ENCODE measurements around the gene C12orf75. TPM values are rescaled to one million over a fixed set of nuclear protein-coding genes. Genes with fewer than 3 reads are reported as not detected.

C12orf75 gene
- total and polyA plus RNA-seq, 10 of the 15 experiments (the other 5 are each of a cell fraction or from before 2014, with no cell fraction given), result 40.7 to 411 (median 159) TPM

DNA sequence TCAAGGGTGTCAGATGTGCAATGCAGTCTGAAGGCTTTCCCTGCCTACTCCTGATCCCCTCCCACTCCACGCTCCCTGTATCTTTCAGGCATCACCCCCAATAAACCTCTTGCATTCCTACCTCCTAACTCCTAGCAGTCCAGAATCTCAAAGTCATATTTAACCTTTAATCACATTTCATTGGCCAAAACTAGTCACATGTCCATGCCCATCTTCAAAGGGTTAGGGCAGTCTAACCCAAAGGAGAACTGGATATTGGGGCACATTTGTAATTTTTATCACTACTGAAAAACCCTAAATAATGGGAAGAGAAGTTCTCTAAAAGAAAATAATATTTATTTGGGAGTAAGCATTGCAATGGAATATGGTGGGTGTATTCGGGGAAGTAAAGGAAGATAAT is 5.4 kb upstream of the C12orf75 start:
- Histone ChIP-seq H3K4me1 (ENCODE audit: control insufficient read depth, insufficient read depth, low read length) (peaks cover 33% of the 10 kb centered on the region), H3K27ac (ENCODE audit: control insufficient read depth, insufficient read depth) (no peak overlapping the region), H4K20me1 (ENCODE audit: control insufficient read depth, insufficient read depth) (no peaks in the 10 kb centered on the region), H3K79me2 (ENCODE audit: control insufficient read depth, insufficient read depth, low read length) (no peaks in the 10 kb centered on the region; the same call in 1 of the 2 replicates), H3K27me3 (replicated peaks in 1 of 2; ENCODE audit: control insufficient read depth in 2 of 2, insufficient read depth in 2 of 2, low read length in 1 of 2) (no peaks in the 10 kb centered on the region), H3K4me2 (ENCODE audit: control insufficient read depth, insufficient read depth) (no peak overlapping the region), H3K9me3 (replicated peaks; ENCODE audit: control insufficient read depth, insufficient read depth, low read length) (no peaks in the 10 kb centered on the region), H2AFZ (ENCODE audit: control insufficient read depth, low read depth, low read length) (no peak overlapping the region), H3K4me3 (no peak overlapping the region), H3K9ac (ENCODE audit: control insufficient read depth, insufficient read depth, low read length) (no peak overlapping the region), H3K36me3 (ENCODE audit: control insufficient read depth in 2 of 2, insufficient read depth in 2 of 2, low read length in 1 of 2) (no peaks in the 10 kb centered on the region)
- intact Hi-C loops (cut with micrococcal nuclease; ENCODE audit: unreplicated experiment) (no loop called here), in situ Hi-C loops (cut with MboI) (no loop called here)
- ATAC-seq (no peak), FAIRE-seq (no peak), DNase-seq (ENCODE audit: low read depth, low spot score) (no peak)
- CTCF ChIA-PET, result interaction anchor here (1.0 to 1.4 kb wide), 4 partner anchors 32 to 59 kb away, joined by 3 to 7 read pairs (median 4); no protein-coding TSS in a partner anchor
- SMC1A ChIA-PET (ENCODE audit: uncharacterized antibody, unreplicated experiment), result interaction anchor here (0.9 to 1.5 kb wide), 5 partner anchors 31 to 58 kb away, joined by 3 to 8 read pairs (median 4); no protein-coding TSS in a partner anchor
- WGBS (ENCODE audit: insufficient coverage, insufficient replicate concordance, low lambda C conversion rate, missing lambda C conversion rate), result 98% methylated on average over 2 of the region's 2 CpGs
- TF ChIP-seq USF1 (IDR thresholded peaks at IDR 0.05; ENCODE audit: borderline replicate concordance, extremely low read length, insufficient read depth, low read depth, low read length), result peak; percentile 26
- TF ChIP-seq BHLHE40 (IDR thresholded peaks at IDR 0.05; ENCODE audit: borderline replicate concordance in 1 of 2, low read depth in 2 of 2, low read length in 1 of 2), result no peak
- TF ChIP-seq HCFC1 (IDR thresholded peaks at IDR 0.05; ENCODE audit: low read length), result no peak
- peak; percentile 75 for TF ChIP-seq RAD51 (IDR thresholded peaks at IDR 0.05)
- RAD21 ChIA-PET (ENCODE audit: unreplicated experiment), result interaction anchor here (0.9 to 1.0 kb wide), 2 partner anchors 32 to 44 kb away, joined by 3 read pairs; no protein-coding TSS in a partner anchor
- BruUV-seq (replicated peaks), result no TSS peak
- POLR2A ChIA-PET, result interaction anchor here (1.1 to 2.0 kb wide), 2 partner anchors 8 to 32 kb away, joined by 3 to 6 read pairs; no protein-coding TSS in a partner anchor

DNA sequence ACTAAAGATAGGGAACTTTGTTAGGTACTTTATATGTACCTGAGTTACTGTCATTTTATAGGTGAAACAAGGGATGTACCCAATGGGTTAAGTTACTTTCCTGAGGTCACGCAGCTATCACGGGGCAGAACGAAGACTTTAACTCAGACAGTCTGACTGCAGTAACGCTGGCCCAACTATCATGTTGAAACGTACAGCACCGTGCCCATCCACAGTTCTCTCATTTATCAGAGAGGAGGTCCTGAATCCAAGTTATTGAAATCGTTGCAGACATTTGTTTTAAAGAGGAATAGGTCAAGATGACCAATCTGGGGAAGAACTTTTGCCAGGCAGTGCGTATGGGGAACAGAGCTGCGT is 587 bp upstream of the C12orf75 start:
- Histone ChIP-seq H3K79me2 (ENCODE audit: control insufficient read depth, insufficient read depth, low read length) (peaks cover 40% of the 10 kb centered on the region), H3K4me3 (peak overlapping the region; percentile 70), H2AFZ (ENCODE audit: control insufficient read depth, low read depth, low read length) (peak overlapping the region; percentile 66), H4K20me1 (ENCODE audit: control insufficient read depth, insufficient read depth) (no peaks in the 10 kb centered on the region), H3K9me3 (replicated peaks; ENCODE audit: control insufficient read depth, insufficient read depth, low read length) (no peaks in the 10 kb centered on the region), H3K27ac (ENCODE audit: control insufficient read depth, insufficient read depth) (peak overlapping the region; percentile 34), H3K27me3 (replicated peaks in 1 of 2; ENCODE audit: control insufficient read depth in 2 of 2, insufficient read depth in 2 of 2, low read length in 1 of 2) (no peaks in the 10 kb centered on the region), H3K4me2 (ENCODE audit: control insufficient read depth, insufficient read depth) (peak overlapping the region; percentile 97), H3K4me1 (ENCODE audit: control insufficient read depth, insufficient read depth, low read length) (peaks cover 41% of the 10 kb centered on the region), H3K36me3 (ENCODE audit: control insufficient read depth in 2 of 2, insufficient read depth in 2 of 2, low read length in 1 of 2) (no peaks in the 10 kb centered on the region), H3K9ac (ENCODE audit: control insufficient read depth, insufficient read depth, low read length) (no peak overlapping the region)
- SMC1A ChIA-PET (ENCODE audit: uncharacterized antibody, unreplicated experiment), result interaction anchor here (0.7 to 7.9 kb wide), 7 partner anchors 10 to 47 kb away, joined by 3 to 61 read pairs (median 6); no protein-coding TSS in a partner anchor
- WGBS (ENCODE audit: insufficient coverage, insufficient replicate concordance, low lambda C conversion rate, missing lambda C conversion rate), result 15% methylated on average over 9 of the region's 9 CpGs
- TF ChIP-seq ETV6 (conservative IDR thresholded peaks at IDR 0.05 in 1 of 2, IDR thresholded peaks at IDR 0.05 in 1 of 2; ENCODE audit: borderline replicate concordance in 1 of 2, low read depth in 1 of 2) (no peak), PML (IDR thresholded peaks at IDR 0.05; ENCODE audit: low read length) (no peak), ZNF384 (IDR thresholded peaks at IDR 0.05; ENCODE audit: borderline replicate concordance, low read depth, low read length) (no peak), GABPA (IDR thresholded peaks at IDR 0.05; ENCODE audit: low read depth) (no peak), NR2F1 (conservative IDR thresholded peaks at IDR 0.05) (no peak), MTA2 (IDR thresholded peaks at IDR 0.05; ENCODE audit: low read depth) (no peak)
- TF ChIP-seq, protein P1, sequence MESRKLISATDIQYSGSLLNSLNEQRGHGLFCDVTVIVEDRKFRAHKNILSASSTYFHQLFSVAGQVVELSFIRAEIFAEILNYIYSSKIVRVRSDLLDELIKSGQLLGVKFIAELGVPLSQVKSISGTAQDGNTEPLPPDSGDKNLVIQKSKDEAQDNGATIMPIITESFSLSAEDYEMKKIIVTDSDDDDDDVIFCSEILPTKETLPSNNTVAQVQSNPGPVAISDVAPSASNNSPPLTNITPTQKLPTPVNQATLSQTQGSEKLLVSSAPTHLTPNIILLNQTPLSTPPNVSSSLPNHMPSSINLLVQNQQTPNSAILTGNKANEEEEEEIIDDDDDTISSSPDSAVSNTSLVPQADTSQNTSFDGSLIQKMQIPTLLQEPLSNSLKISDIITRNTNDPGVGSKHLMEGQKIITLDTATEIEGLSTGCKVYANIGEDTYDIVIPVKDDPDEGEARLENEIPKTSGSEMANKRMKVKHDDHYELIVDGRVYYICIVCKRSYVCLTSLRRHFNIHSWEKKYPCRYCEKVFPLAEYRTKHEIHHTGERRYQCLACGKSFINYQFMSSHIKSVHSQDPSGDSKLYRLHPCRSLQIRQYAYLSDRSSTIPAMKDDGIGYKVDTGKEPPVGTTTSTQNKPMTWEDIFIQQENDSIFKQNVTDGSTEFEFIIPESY (IDR thresholded peaks at IDR 0.05), result no peak
- no peak for DNase-seq (ENCODE audit: low read depth, low spot score)
- peak; percentile 7 for ATAC-seq
- in situ Hi-C loops (cut with MboI) (no loop called here), intact Hi-C loops (cut with micrococcal nuclease; ENCODE audit: unreplicated experiment) (loop anchor here (2.0 to 5.0 kb wide), 2 partner anchors 29 to 53 kb away; no protein-coding TSS in a partner anchor)
- BruUV-seq (replicated peaks), result no TSS peak
- POLR2A ChIA-PET, result interaction anchor here (0.6 to 1.0 kb wide), 2 partner anchors 11 to 27 kb away, joined by 3 read pairs; no protein-coding TSS in a partner anchor
- FAIRE-seq, result no peak
- RAD21 ChIA-PET (ENCODE audit: unreplicated experiment), result interaction anchor here (1.0 to 2.2 kb wide), 3 partner anchors 27 to 45 kb away, joined by 4 to 12 read pairs (median 5); no protein-coding TSS in a partner anchor
- CTCF ChIA-PET, result interaction anchor here (0.7 to 6.3 kb wide), 8 partner anchors 9 to 52 kb away, joined by 3 to 29 read pairs (median 3); no protein-coding TSS in a partner anchor
